T-cell (primary cell): ENCODE results near the gene LECT2. TPM values are rescaled to one million over a fixed set of nuclear protein-coding genes. Genes with fewer than 3 reads are reported as not detected.
A peak's percentile ranks its signal among the peaks of the same experiment; 100 is the strongest.

Experiments used
- ATAC-seq, 4 experiments: fragments of 200-7000 bp in 3 of 4; fragments of 150-1000 bp in 1 of 4; cut with Tn5 transposase; replicated peaks in 1 of 4; 1 replicate in 3 of 4; 2 replicates in 1 of 4; pipeline ENCODE4 v1.10.0; 2021; ENCODE audit warnings: moderate library complexity in 3 of 4, mild to moderate bottlenecking in 2 of 4, moderate number of reproducible peaks in 1 of 4
- CTCF ChIA-PET, 2 donors: fragments of 300-600 bp; sonication (Branson Sonifier 250); formaldehyde crosslinking; loops; one replicate each; lab custom pipeline; 2022; ENCODE audit warnings: antibody characterized with exemption in 2 of 2; lab: Charles Lee
- POLR2A ChIA-PET, 2 donors: fragments of 300-600 bp; sonication (Branson Sonifier 250); formaldehyde crosslinking; loops; one replicate each; lab custom pipeline; 2022; ENCODE audit warnings: antibody characterized with exemption in 2 of 2; lab: Charles Lee
- DNase-seq, 35 experiments: peaks; one replicate each; pipeline versions ENCODE4 v3.0.0 to v3.0.0-alpha.2; 2013 to 2023
- H3K27ac ChIP-seq: one replicate; pipeline ENCODE4 v1.5.1; 2013; ENCODE audit warnings: low read length
- H3K27me3 ChIP-seq, 2 experiments: replicated peaks in 1 of 2; 1 replicate in 1 of 2; 2 replicates in 1 of 2; pipeline versions ENCODE4 v1.6.1 to v1.7.0; 2013; ENCODE audit warnings: low read length in 1 of 2, mixed read lengths in 1 of 2; ENCODE audit not compliant: control insufficient read depth in 2 of 2, insufficient read depth in 2 of 2; ENCODE audit errors: extremely low read depth in 1 of 2
- H3K36me3 ChIP-seq, 2 donors: 1 replicate in 1 of 2; 2 replicates in 1 of 2; pipeline versions ENCODE4 v1.6.1 to v1.7.0; 2013; ENCODE audit warnings: low read length in 1 of 2; ENCODE audit not compliant: control insufficient read depth in 2 of 2, insufficient read depth in 1 of 2; ENCODE audit errors: extremely low read depth in 1 of 2
- H3K4me1 ChIP-seq, 2 experiments: 1 replicate in 1 of 2; 2 replicates in 1 of 2; pipeline versions ENCODE4 v1.6.1 to v1.7.0; 2013; ENCODE audit warnings: low read length in 2 of 2, mixed read lengths in 1 of 2; ENCODE audit not compliant: insufficient read depth in 2 of 2, control insufficient read depth in 1 of 2; ENCODE audit errors: extremely low read depth in 1 of 2
- H3K4me3 ChIP-seq, 2 donors: 1 replicate in 1 of 2; 2 replicates in 1 of 2; pipeline versions ENCODE4 v1.5.1 to v1.7.0; 2013; ENCODE audit warnings: mild to moderate bottlenecking in 2 of 2, low read length in 1 of 2, moderate library complexity in 1 of 2; ENCODE audit not compliant: control insufficient read depth in 1 of 2; ENCODE audit errors: extremely low read depth in 1 of 2
- H3K9me3 ChIP-seq: 2 replicates; pipeline ENCODE4 v1.7.0; 2013
- H3K27ac Mint-ChIP-seq, 2 donors: one replicate each; pipeline ENCODE4 v1.8.0; 2020 to 2021; ENCODE audit warnings: mild to moderate bottlenecking in 2 of 2, mixed read lengths in 2 of 2
- H3K27me3 Mint-ChIP-seq, 2 donors: one replicate each; pipeline ENCODE4 v1.8.0; 2021 to 2022; ENCODE audit warnings: mixed read lengths in 2 of 2
- H3K36me3 Mint-ChIP-seq: one replicate; pipeline ENCODE4 v1.8.0; 2021; ENCODE audit warnings: mixed read lengths
- H3K4me1 Mint-ChIP-seq, 3 donors: one replicate each; pipeline ENCODE4 v1.8.0; 2020 to 2022; ENCODE audit warnings: mixed read lengths in 3 of 3, mild to moderate bottlenecking in 1 of 3
- H3K4me3 Mint-ChIP-seq, 3 donors: one replicate each; pipeline ENCODE4 v1.8.0; 2020 to 2022; ENCODE audit warnings: mild to moderate bottlenecking in 3 of 3, mixed read lengths in 3 of 3, moderate library complexity in 3 of 3
- H3K9me3 Mint-ChIP-seq, 3 donors: one replicate each; pipeline ENCODE4 v1.8.0; 2020 to 2022; ENCODE audit warnings: mixed read lengths in 3 of 3
- WGBS: methylation state at CpG from one replicate; pipeline ENCODE4 v1.1.5; 2013; ENCODE audit warnings: missing lambda C conversion rate; ENCODE audit not compliant: insufficient coverage; 5-methylcytosine and 5-hydroxymethylcytosine counted together
- total RNA-seq, 35 experiments: library from RNA in 6 of 35; stranded (reverse) in 6 of 35; fragments of 120-200 nt in 1 of 35; gene quantifications; one replicate each; pipeline versions ENCODE4 v1.2.1 to v1.2.4 and lab custom pipeline; 2013 to 2026

LECT2 gene
- total RNA-seq, 5 donors from 2014 or later (not counting 1 experiment from before 2014, with no cell fraction given), result not detected

- Histone ChIP-seq H3K27ac (no peak overlapping the region), H3K27me3 (peaks cover 0 to 5% of the 10 kb centered on the region in 2 experiments), H3K36me3 (no peaks in the 10 kb centered on the region), H3K9me3 (no peaks in the 10 kb centered on the region), H3K4me3 (no peak overlapping the region), H3K4me1 (no peaks in the 10 kb centered on the region)
- Mint-ChIP-seq H3K4me3 (no peak overlapping the region), H3K27ac (no peak overlapping the region), H3K9me3 (no peaks in the 10 kb centered on the region), H3K27me3 (peaks cover 16 to 19% of the 10 kb centered on the region in 2 donors), H3K4me1 (no peaks in the 10 kb centered on the region), H3K36me3 (no peaks in the 10 kb centered on the region)
- no peak for ATAC-seq
- CTCF ChIA-PET, result no interaction called here
- WGBS, result no CpG with 5 or more reads among the region's 2 CpGs
- no peak for DNase-seq
- POLR2A ChIA-PET, result no interaction called here
These were observed 13.1 kb downstream of the LECT2 start for GRCh38 chr5:135941711-135942110.

GRCh38 chr5:135937245-135937911, 17.4 kb downstream of the LECT2 start:
- no peaks in the 10 kb centered on the region for H3K9me3 Mint-ChIP-seq
- H3K36me3 Mint-ChIP-seq, result no peaks in the 10 kb centered on the region

GRCh38 chr5:135934939-135935338, 19.8 kb downstream of the LECT2 start:
- H3K9me3 Mint-ChIP-seq, result no peaks in the 10 kb centered on the region
- no peak overlapping the region for H3K27ac Mint-ChIP-seq

More at GRCh38 chr5:135937245-135937911, 17.4 kb downstream of the LECT2 start:
- peaks cover 6 to 7% of the 10 kb centered on the region in 2 experiments for H3K27me3 ChIP-seq
- H3K9me3 ChIP-seq, result no peaks in the 10 kb centered on the region
- H3K27ac ChIP-seq, result no peak overlapping the region
- DNase-seq, result no peak
- ChIA-PET CTCF (no interaction called here), POLR2A (no interaction called here)
- no peak overlapping the region for H3K4me3 Mint-ChIP-seq
- H3K4me1 ChIP-seq, result no peaks in the 10 kb centered on the region
- no peak overlapping the region for H3K27ac Mint-ChIP-seq
- no peaks in the 10 kb centered on the region for H3K4me1 Mint-ChIP-seq
- ATAC-seq, result no peak
- H3K36me3 ChIP-seq, result no peaks in the 10 kb centered on the region
- H3K27me3 Mint-ChIP-seq, result peaks cover 13 to 14% of the 10 kb centered on the region in 2 donors
- no peak overlapping the region for H3K4me3 ChIP-seq
- WGBS, result no CpG with 5 or more reads among the region's 5 CpGs

GRCh38 chr5:135930949-135931295, 23.9 kb downstream of the LECT2 start:
- WGBS, result 29% methylated on average over 6 of the region's 18 CpGs
- Histone ChIP-seq H3K4me3 (no peak overlapping the region), H3K4me1 (no peaks in the 10 kb centered on the region), H3K36me3 (no peaks in the 10 kb centered on the region), H3K9me3 (no peaks in the 10 kb centered on the region), H3K27me3 (peaks cover 24 to 25% of the 10 kb centered on the region in 2 experiments), H3K27ac (no peak overlapping the region)
- ATAC-seq (no peak), DNase-seq (no peak)
- ChIA-PET CTCF (no interaction called here), POLR2A (no interaction called here)
- no peak overlapping the region for H3K27ac Mint-ChIP-seq
- H3K4me3 Mint-ChIP-seq, result no peak overlapping the region
- peaks cover 0 to 3% (median 0%) of the 10 kb centered on the region in 3 donors for H3K4me1 Mint-ChIP-seq
- H3K27me3 Mint-ChIP-seq, result peaks cover 50 to 55% of the 10 kb centered on the region in 2 donors
- H3K36me3 Mint-ChIP-seq, result no peaks in the 10 kb centered on the region
- H3K9me3 Mint-ChIP-seq, result no peaks in the 10 kb centered on the region

More at GRCh38 chr5:135934939-135935338, 19.8 kb downstream of the LECT2 start:
- CTCF ChIA-PET, result no interaction called here
- ATAC-seq (no peak), DNase-seq (no peak)
- no peaks in the 10 kb centered on the region for H3K36me3 Mint-ChIP-seq
- peaks cover 17 to 19% of the 10 kb centered on the region in 2 experiments for H3K27me3 ChIP-seq
- no peak overlapping the region for H3K4me3 ChIP-seq
- no peaks in the 10 kb centered on the region for H3K36me3 ChIP-seq
- 57% methylated on average over 1 of the region's 3 CpGs for WGBS
- peaks cover 0 to 3% (median 0%) of the 10 kb centered on the region in 3 donors for H3K4me1 Mint-ChIP-seq
- H3K4me1 ChIP-seq, result no peaks in the 10 kb centered on the region
- H3K9me3 ChIP-seq, result no peaks in the 10 kb centered on the region
- H3K4me3 Mint-ChIP-seq, result no peak overlapping the region
- H3K27me3 Mint-ChIP-seq, result peaks cover 21 to 26% of the 10 kb centered on the region in 2 donors
- POLR2A ChIA-PET, result no interaction called here
- no peak overlapping the region for H3K27ac ChIP-seq

- DNase-seq (no peak), ATAC-seq (peak in 1 of 4 experiments; percentile 20)
- no peaks in the 10 kb centered on the region for H3K4me1 ChIP-seq
- peaks cover 0 to 3% (median 0%) of the 10 kb centered on the region in 3 donors for H3K4me1 Mint-ChIP-seq
- WGBS, result 9% methylated on average over 99 of the region's 99 CpGs
- H3K36me3 ChIP-seq, result no peaks in the 10 kb centered on the region
- H3K4me3 Mint-ChIP-seq, result peak overlapping the region in 1 of 3 donors; percentile 55
- no peak overlapping the region for H3K27ac ChIP-seq
- H3K27me3 Mint-ChIP-seq, result peaks cover 51 to 56% of the 10 kb centered on the region in 2 donors
- POLR2A ChIA-PET, result no interaction called here
- no peak overlapping the region for H3K27ac Mint-ChIP-seq
- peaks cover 24 to 25% of the 10 kb centered on the region in 2 experiments for H3K27me3 ChIP-seq
- no peaks in the 10 kb centered on the region for H3K36me3 Mint-ChIP-seq
- H3K9me3 ChIP-seq, result no peaks in the 10 kb centered on the region
- H3K9me3 Mint-ChIP-seq, result no peaks in the 10 kb centered on the region
- no peak overlapping the region for H3K4me3 ChIP-seq
- CTCF ChIA-PET, result no interaction called here
These were observed 24.5 kb downstream of the LECT2 start for GRCh38 chr5:135930029-135930948.

- Histone ChIP-seq H3K27ac (no peak overlapping the region), H3K9me3 (no peaks in the 10 kb centered on the region), H3K27me3 (peaks cover 0 to 5% of the 10 kb centered on the region in 2 experiments), H3K36me3 (no peaks in the 10 kb centered on the region), H3K4me1 (no peaks in the 10 kb centered on the region), H3K4me3 (no peak overlapping the region)
- Mint-ChIP-seq H3K36me3 (no peaks in the 10 kb centered on the region), H3K9me3 (no peaks in the 10 kb centered on the region), H3K4me1 (peaks cover 0 to 3% (median 0%) of the 10 kb centered on the region in 3 donors), H3K27me3 (peaks cover 40 to 46% of the 10 kb centered on the region in 2 donors), H3K4me3 (no peak overlapping the region), H3K27ac (no peak overlapping the region)
- no CpG with 5 or more reads among the region's 1 CpG for WGBS
- POLR2A ChIA-PET, result no interaction called here
- no peak for ATAC-seq
- CTCF ChIA-PET, result no interaction called here
- no peak for DNase-seq
These were observed 33.4 kb downstream of the LECT2 start for GRCh38 chr5:135921388-135921787.
